OCI-LY7 (cell line): ENCODE results near the gene SLC35A4. TPM values are rescaled to one million over a fixed set of nuclear protein-coding genes. Genes with fewer than 3 reads are reported as not detected.

ENCODE experiments used
- BruUV-seq: library from RNA; stranded (reverse); fragments of 400-500 nt; replicated peaks from 2 replicates; lab custom pipeline; 2021; lab: Mats Ljungman, UMichigan
- CTCF ChIA-PET: fragments of 300-600 bp; sonication (Branson Sonifier 250); formaldehyde crosslinking; loops from one replicate; lab custom pipeline; 2022; ENCODE audit warnings: antibody characterized with exemption; ENCODE audit not compliant: unreplicated experiment; lab: Charles Lee
- POLR2A ChIA-PET: fragments of 300-600 bp; sonication (Branson Sonifier 250); formaldehyde crosslinking; loops from one replicate; lab custom pipeline; 2022; ENCODE audit warnings: antibody characterized with exemption; lab: Charles Lee
- DNase-seq: peaks from one replicate; pipeline ENCODE4 v3.0.0-alpha.2; 2015; ENCODE audit warnings: low spot score
- H2AFZ ChIP-seq: fragments of 200-600 bp; sonication (generic), shearing (Covaris generic); 2 replicates; pipeline ENCODE4 v1.6.1; 2014; ENCODE audit warnings: mild to moderate bottlenecking, antibody characterized with exemption, low read length, moderate library complexity
- H3K27ac ChIP-seq: fragments of 200-600 bp; sonication (generic); 2 replicates; pipeline ENCODE4 v1.5.1; 2014; ENCODE audit warnings: mixed run types, low read depth, mild to moderate bottlenecking, moderate library complexity, low read length, inconsistent platforms; ENCODE audit not compliant: poor library complexity, severe bottlenecking
- H3K36me3 ChIP-seq: fragments of 200-600 bp; sonication (generic); 2 replicates; pipeline ENCODE4 v1.6.1; 2014; ENCODE audit warnings: mild to moderate bottlenecking, antibody characterized with exemption, low read length, moderate library complexity, mixed read lengths; ENCODE audit not compliant: insufficient read depth
- H3K4me1 ChIP-seq: fragments of 200-600 bp; sonication (generic); 2 replicates; pipeline ENCODE4 v1.5.1; 2014; ENCODE audit warnings: mild to moderate bottlenecking, low read length; ENCODE audit not compliant: insufficient read depth, poor library complexity, severe bottlenecking
- H3K4me2 ChIP-seq: fragments of 200-600 bp; sonication (generic); 2 replicates; pipeline ENCODE4 v1.6.1; 2014; ENCODE audit warnings: mild to moderate bottlenecking, low read length
- H3K4me3 ChIP-seq: fragments of 200-600 bp; sonication (generic); 2 replicates; pipeline ENCODE4 v1.5.1; 2014; ENCODE audit warnings: mild to moderate bottlenecking, low read depth, low read length; ENCODE audit not compliant: poor library complexity, severe bottlenecking
- H3K79me2 ChIP-seq: fragments of 200-600 bp; sonication (generic); 2 replicates; pipeline ENCODE4 v1.6.1; 2016; ENCODE audit warnings: low read depth, mild to moderate bottlenecking, low read length, moderate library complexity, mixed read lengths; ENCODE audit not compliant: insufficient read depth
- H3K9me2 ChIP-seq: fragments of 200-600 bp; sonication (generic); 2 replicates; pipeline ENCODE4 v1.6.1; 2016; ENCODE audit warnings: mild to moderate bottlenecking, low read length, mixed read lengths; ENCODE audit not compliant: insufficient read depth
- H3K9me3 ChIP-seq: fragments of 200-600 bp; sonication (generic); 2 replicates; pipeline ENCODE4 v1.6.1; 2014; ENCODE audit warnings: mild to moderate bottlenecking, mixed run types, low read length, mixed read lengths
- H4K20me1 ChIP-seq: fragments of 200-600 bp; sonication (generic); 2 replicates; pipeline ENCODE4 v1.6.1; 2014; ENCODE audit warnings: mild to moderate bottlenecking, antibody characterized with exemption, low read length, moderate library complexity, mixed read lengths; ENCODE audit not compliant: insufficient read depth
- EZH2phosphoT487 ChIP-seq: fragments of 200-600 bp; sonication (generic); IDR thresholded peaks from 2 replicates; pipeline ENCODE4 v1.6.1; 2018; ENCODE audit warnings: low read depth, borderline replicate concordance, mild to moderate bottlenecking, mixed run types, antibody characterized with exemption, low read length, moderate library complexity, mixed read lengths
- intact Hi-C: fragments of 100-400 bp; cut with micrococcal nuclease; formaldehyde crosslinking; loops from one replicate; pipeline ENCODE4 v1.10.0; 2022; ENCODE audit not compliant: unreplicated experiment
- total RNA-seq, 2 experiments: library from RNA; depleted of rRNA in 1 of 2; stranded (reverse); fragments of >200 nt in 1 of 2; shearing (Covaris generic) in 1 of 2; gene quantifications; 2 replicates each; pipeline ENCODE4 v1.2.3, GENCODE V29; 2014 to 2022
- TF ChIP-seq, protein P1 (sequence below): fragments of 200-600 bp; sonication (generic); conservative IDR thresholded peaks from 2 replicates; pipeline ENCODE4 v1.5.1; 2014; ENCODE audit warnings: mild to moderate bottlenecking, antibody characterized with exemption, low read length, moderate library complexity, mixed read lengths

The SLC35A4 gene
- total RNA-seq, 2 experiments from 2014 or later = 29.1 to 48.7 TPM

- peaks cover 4% of the 10 kb centered on the region for H3K4me1 ChIP-seq
- no peak for DNase-seq
- H3K79me2 ChIP-seq = no peaks in the 10 kb centered on the region
- no peaks in the 10 kb centered on the region for H3K9me2 ChIP-seq
- no peak overlapping the region for H3K4me3 ChIP-seq
- no peak overlapping the region for H3K27ac ChIP-seq
- H3K9me3 ChIP-seq = no peaks in the 10 kb centered on the region
- intact Hi-C loops = no loop called here
- TF ChIP-seq, protein P1, sequence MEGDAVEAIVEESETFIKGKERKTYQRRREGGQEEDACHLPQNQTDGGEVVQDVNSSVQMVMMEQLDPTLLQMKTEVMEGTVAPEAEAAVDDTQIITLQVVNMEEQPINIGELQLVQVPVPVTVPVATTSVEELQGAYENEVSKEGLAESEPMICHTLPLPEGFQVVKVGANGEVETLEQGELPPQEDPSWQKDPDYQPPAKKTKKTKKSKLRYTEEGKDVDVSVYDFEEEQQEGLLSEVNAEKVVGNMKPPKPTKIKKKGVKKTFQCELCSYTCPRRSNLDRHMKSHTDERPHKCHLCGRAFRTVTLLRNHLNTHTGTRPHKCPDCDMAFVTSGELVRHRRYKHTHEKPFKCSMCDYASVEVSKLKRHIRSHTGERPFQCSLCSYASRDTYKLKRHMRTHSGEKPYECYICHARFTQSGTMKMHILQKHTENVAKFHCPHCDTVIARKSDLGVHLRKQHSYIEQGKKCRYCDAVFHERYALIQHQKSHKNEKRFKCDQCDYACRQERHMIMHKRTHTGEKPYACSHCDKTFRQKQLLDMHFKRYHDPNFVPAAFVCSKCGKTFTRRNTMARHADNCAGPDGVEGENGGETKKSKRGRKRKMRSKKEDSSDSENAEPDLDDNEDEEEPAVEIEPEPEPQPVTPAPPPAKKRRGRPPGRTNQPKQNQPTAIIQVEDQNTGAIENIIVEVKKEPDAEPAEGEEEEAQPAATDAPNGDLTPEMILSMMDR = no peak
- H2AFZ ChIP-seq = no peak overlapping the region
- ChIA-PET CTCF (no interaction called here), POLR2A (interaction anchor here (0.9 kb wide), 2 partner anchors 27 to 68 kb away, joined by 3 to 4 read pairs; partner anchors contain the start of gene EIF4EBP3)
- BruUV-seq = no TSS peak
- H3K36me3 ChIP-seq = peaks cover 10% of the 10 kb centered on the region; the same call in 1 of the 2 replicates
- no peaks in the 10 kb centered on the region for H4K20me1 ChIP-seq
- no peak overlapping the region for H3K4me2 ChIP-seq
Measured at GRCh38 chr5:140573683-140574082, 9.1 kb downstream of the SLC35A4 start.

DNA sequence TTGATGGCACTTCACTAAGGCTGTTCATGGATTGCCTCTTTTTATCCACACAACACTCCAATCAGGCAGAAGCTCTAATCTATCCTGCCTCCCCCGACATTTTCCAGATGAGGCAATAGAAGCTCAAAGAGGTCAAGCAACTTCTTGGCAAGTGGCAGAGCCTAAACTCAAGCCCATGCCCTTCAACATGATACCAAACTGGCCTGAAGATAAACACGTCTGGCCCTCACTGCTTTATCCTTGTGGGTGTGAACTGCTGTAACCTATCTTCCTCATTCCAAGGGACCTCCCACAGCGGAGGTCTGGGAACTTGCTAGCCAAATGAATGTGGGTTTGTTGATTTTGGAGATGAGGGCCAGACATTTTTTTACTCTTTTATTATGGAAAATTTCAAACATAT, 9.5 kb downstream of the SLC35A4 start:
- Histone ChIP-seq H3K9me3 (no peaks in the 10 kb centered on the region), H3K9me2 (no peaks in the 10 kb centered on the region), H3K27ac (no peak overlapping the region), H3K4me3 (no peak overlapping the region), H4K20me1 (no peaks in the 10 kb centered on the region), H3K36me3 (peaks cover 5% of the 10 kb centered on the region; the same call in 1 of the 2 replicates), H3K4me1 (peaks cover 4% of the 10 kb centered on the region), H2AFZ (no peak overlapping the region), H3K79me2 (no peaks in the 10 kb centered on the region), H3K4me2 (no peak overlapping the region)
- no TSS peak for BruUV-seq
- no peak for DNase-seq
- CTCF ChIA-PET = no interaction called here
- POLR2A ChIA-PET = interaction anchor here (0.5 to 0.9 kb wide), 3 partner anchors 27 to 467 kb away, joined by 3 to 4 read pairs (median 3); partner anchors contain the start of gene EIF4EBP3
- TF ChIP-seq EZH2phosphoT487 = no peak
- TF ChIP-seq, protein P1 = no peak
- intact Hi-C loops = no loop called here

GRCh38 chr5:140575309-140575708, 10.7 kb downstream of the SLC35A4 start:
- no peaks in the 10 kb centered on the region for H3K9me3 ChIP-seq
- H3K27ac ChIP-seq = no peak overlapping the region
- BruUV-seq = no TSS peak
- TF ChIP-seq, protein P1 = peak; percentile 46; the same call in 1 of the 2 replicates
- no peak for TF ChIP-seq EZH2phosphoT487
- H2AFZ ChIP-seq = no peak overlapping the region
- no peaks in the 10 kb centered on the region for H3K79me2 ChIP-seq
- H4K20me1 ChIP-seq = no peaks in the 10 kb centered on the region
- no peak overlapping the region for H3K4me3 ChIP-seq
- POLR2A ChIA-PET = interaction anchor here (1.0 to 2.1 kb wide), 2 partner anchors 9 to 38 kb away, joined by 3 to 4 read pairs; no protein-coding TSS in a partner anchor
- intact Hi-C loops = no loop called here
- CTCF ChIA-PET = no interaction called here
- DNase-seq = no peak
- no peak overlapping the region for H3K4me2 ChIP-seq
- peaks cover 4% of the 10 kb centered on the region for H3K4me1 ChIP-seq
- H3K36me3 ChIP-seq = peaks cover 2% of the 10 kb centered on the region; the same call in 1 of the 2 replicates
- no peaks in the 10 kb centered on the region for H3K9me2 ChIP-seq
